ENCODE results near the gene RBM18. TPM values are rescaled to one million over a fixed set of nuclear protein-coding genes. Genes with fewer than 3 reads are reported as not detected.

Gene RBM18
- polyA plus RNA-seq, 1 donor from 2014 or later, result 48.8 TPM

- TF ChIP-seq RAD21 (conservative IDR thresholded peaks at IDR 0.05), result no peak
- TF ChIP-seq TAF1 (IDR thresholded peaks at IDR 0.05; ENCODE audit: low read depth), result no peak
Measured at GRCh38 chr9:122205176-122205575, 59.5 kb downstream of the RBM18 start (continued).

- Histone ChIP-seq H3K27ac (ENCODE audit: low read length) (no peak overlapping the region), H3K9me3 (ENCODE audit: low read length) (no peaks in the 10 kb centered on the region), H4K20me1 (ENCODE audit: insufficient read depth) (no peaks in the 10 kb centered on the region), H3K9ac (ENCODE audit: low read length) (no peak overlapping the region), H2AFZ (ENCODE audit: low read depth, low read length) (no peak overlapping the region), H3K9me2 (ENCODE audit: insufficient read depth, low read length) (no peaks in the 10 kb centered on the region), H3K27me3 (ENCODE audit: insufficient read depth, low read depth, low read length) (peaks cover 8% of the 10 kb centered on the region), H3K4me3 (ENCODE audit: low read length) (no peak overlapping the region), H3K4me2 (ENCODE audit: low read length) (no peak overlapping the region), H3K36me3 (ENCODE audit: insufficient read depth, low read length) (no peaks in the 10 kb centered on the region), H3F3A (ENCODE audit: insufficient read depth, low read length, poor library complexity, severe bottlenecking) (no peaks in the 10 kb centered on the region), H3K79me2 (replicated peaks; ENCODE audit: insufficient read depth, low read length) (no peaks in the 10 kb centered on the region)
- TF ChIP-seq EZH2 (IDR thresholded peaks at IDR 0.05; ENCODE audit: borderline replicate concordance, insufficient read depth, low read length, poor library complexity, severe bottlenecking), result no peak
- TF ChIP-seq EP300 (conservative IDR thresholded peaks at IDR 0.05; ENCODE audit: poor library complexity, severe bottlenecking), result no peak
- TF ChIP-seq REST (IDR thresholded peaks at IDR 0.05; ENCODE audit: borderline replicate concordance), result no peak
- no peak for TF ChIP-seq RAD21 (conservative IDR thresholded peaks at IDR 0.05)
- TF ChIP-seq TAF1 (IDR thresholded peaks at IDR 0.05; ENCODE audit: low read depth), result no peak
- TF ChIP-seq SMC3 (conservative IDR thresholded peaks at IDR 0.05; ENCODE audit: poor library complexity), result no peak
- TF ChIP-seq MXI1 (conservative IDR thresholded peaks at IDR 0.05; ENCODE audit: poor library complexity, severe bottlenecking), result no peak
- no peak for TF ChIP-seq POLR2AphosphoS5 (IDR thresholded peaks at IDR 0.05)
- TF ChIP-seq, protein P1, sequence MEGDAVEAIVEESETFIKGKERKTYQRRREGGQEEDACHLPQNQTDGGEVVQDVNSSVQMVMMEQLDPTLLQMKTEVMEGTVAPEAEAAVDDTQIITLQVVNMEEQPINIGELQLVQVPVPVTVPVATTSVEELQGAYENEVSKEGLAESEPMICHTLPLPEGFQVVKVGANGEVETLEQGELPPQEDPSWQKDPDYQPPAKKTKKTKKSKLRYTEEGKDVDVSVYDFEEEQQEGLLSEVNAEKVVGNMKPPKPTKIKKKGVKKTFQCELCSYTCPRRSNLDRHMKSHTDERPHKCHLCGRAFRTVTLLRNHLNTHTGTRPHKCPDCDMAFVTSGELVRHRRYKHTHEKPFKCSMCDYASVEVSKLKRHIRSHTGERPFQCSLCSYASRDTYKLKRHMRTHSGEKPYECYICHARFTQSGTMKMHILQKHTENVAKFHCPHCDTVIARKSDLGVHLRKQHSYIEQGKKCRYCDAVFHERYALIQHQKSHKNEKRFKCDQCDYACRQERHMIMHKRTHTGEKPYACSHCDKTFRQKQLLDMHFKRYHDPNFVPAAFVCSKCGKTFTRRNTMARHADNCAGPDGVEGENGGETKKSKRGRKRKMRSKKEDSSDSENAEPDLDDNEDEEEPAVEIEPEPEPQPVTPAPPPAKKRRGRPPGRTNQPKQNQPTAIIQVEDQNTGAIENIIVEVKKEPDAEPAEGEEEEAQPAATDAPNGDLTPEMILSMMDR (IDR thresholded peaks at IDR 0.05; ENCODE audit: poor library complexity, severe bottlenecking), result no peak
Measured at GRCh38 chr9:122204491-122204890, 60.1 kb downstream of the RBM18 start.

- Histone ChIP-seq H4K20me1 (ENCODE audit: insufficient read depth) (no peaks in the 10 kb centered on the region), H3K9me3 (ENCODE audit: low read length) (no peaks in the 10 kb centered on the region), H3K4me2 (ENCODE audit: low read length) (no peak overlapping the region), H3K4me3 (ENCODE audit: low read length) (no peak overlapping the region), H3K27ac (ENCODE audit: low read length) (no peak overlapping the region), H3K9ac (ENCODE audit: low read length) (no peak overlapping the region), H3K27me3 (ENCODE audit: insufficient read depth, low read depth, low read length) (peaks cover 7% of the 10 kb centered on the region), H3K9me2 (ENCODE audit: insufficient read depth, low read length) (no peaks in the 10 kb centered on the region), H3K79me2 (replicated peaks; ENCODE audit: insufficient read depth, low read length) (no peaks in the 10 kb centered on the region), H3F3A (ENCODE audit: insufficient read depth, low read length, poor library complexity, severe bottlenecking) (no peaks in the 10 kb centered on the region), H2AFZ (ENCODE audit: low read depth, low read length) (no peak overlapping the region), H3K36me3 (ENCODE audit: insufficient read depth, low read length) (no peaks in the 10 kb centered on the region)
- TF ChIP-seq EZH2 (IDR thresholded peaks at IDR 0.05; ENCODE audit: borderline replicate concordance, insufficient read depth, low read length, poor library complexity, severe bottlenecking) (no peak), MXI1 (conservative IDR thresholded peaks at IDR 0.05; ENCODE audit: poor library complexity, severe bottlenecking) (no peak), POLR2AphosphoS5 (IDR thresholded peaks at IDR 0.05) (no peak), EP300 (conservative IDR thresholded peaks at IDR 0.05; ENCODE audit: poor library complexity, severe bottlenecking) (no peak)
Measured at GRCh38 chr9:122204055-122204454, 60.6 kb downstream of the RBM18 start.
